GM18951 (cell line): ENCODE results near the gene TM4SF4.

Source experiments
- POLR2A ChIP-seq: IDR thresholded peaks from 4 replicates; pipeline ENCODE4 v1.6.1; 2011; ENCODE audit warnings: mild to moderate bottlenecking; ENCODE audit not compliant: insufficient read length, insufficient read depth; ENCODE audit errors: extremely low read depth
- in situ Hi-C: fragments of 300-500 bp; cut with MboI; formaldehyde crosslinking; loops from one replicate; pipeline ENCODE4 v1.12.0; 2022; ENCODE audit warnings: low sequenced_read_pairs, mixed read lengths, inconsistent platforms; ENCODE audit not compliant: unreplicated experiment

The TM4SF4 gene, protein sequence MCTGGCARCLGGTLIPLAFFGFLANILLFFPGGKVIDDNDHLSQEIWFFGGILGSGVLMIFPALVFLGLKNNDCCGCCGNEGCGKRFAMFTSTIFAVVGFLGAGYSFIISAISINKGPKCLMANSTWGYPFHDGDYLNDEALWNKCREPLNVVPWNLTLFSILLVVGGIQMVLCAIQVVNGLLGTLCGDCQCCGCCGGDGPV

DNA sequence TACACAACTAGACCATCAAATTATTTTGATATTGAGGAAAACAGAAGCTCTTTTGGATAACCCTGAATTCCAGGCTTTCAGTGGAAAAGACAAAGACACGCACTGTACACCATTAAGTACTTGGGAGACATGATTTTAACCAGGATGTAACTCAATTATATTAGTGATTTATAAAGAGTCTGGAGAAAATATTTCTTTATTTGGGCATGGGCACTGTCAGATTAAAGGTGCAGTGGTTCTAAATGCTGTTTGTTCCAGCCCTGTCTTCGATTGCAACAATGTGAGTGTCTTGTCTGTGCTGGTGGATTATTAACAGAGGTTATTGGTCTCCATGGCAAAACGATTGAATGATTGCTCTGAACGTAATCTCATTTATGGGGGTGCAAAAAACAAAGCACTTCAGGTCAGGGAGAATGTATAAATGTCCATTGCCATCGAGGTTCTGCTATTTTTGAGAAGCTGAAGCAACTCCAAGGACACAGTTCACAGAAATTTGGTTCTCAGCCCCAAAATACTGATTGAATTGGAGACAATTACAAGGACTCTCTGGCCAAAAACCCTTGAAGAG, at the start of gene TM4SF4:
TSS of gene TM4SF4 (plus strand) at position 448 of the 568 bp plus-strand sequence. CDS start 181 bp downstream, outside the sequence.
- no peak for TF ChIP-seq POLR2A
- in situ Hi-C loops = no loop called here

DNA sequence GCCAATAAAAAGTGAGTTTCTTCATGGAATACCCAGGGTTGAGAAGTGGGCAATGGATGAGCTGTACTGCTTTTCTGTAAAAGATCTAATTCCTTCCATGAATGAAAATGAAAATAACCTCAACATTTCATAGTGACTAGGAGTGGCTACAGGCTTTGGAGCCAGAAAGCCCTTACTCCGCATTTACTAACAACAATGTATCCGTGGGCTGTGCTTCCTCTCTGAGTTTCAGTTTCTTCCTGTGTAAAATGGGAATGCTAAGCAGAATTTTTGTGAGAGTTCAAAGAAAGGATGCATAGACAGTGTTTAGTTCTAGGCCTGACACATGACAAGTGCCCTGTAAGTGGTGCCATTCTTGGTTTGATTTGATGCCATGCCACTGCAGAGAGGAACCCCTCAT, 49.6 kb upstream of the TM4SF4 start:
- in situ Hi-C loops = no loop called here
- TF ChIP-seq POLR2A = no peak

DNA sequence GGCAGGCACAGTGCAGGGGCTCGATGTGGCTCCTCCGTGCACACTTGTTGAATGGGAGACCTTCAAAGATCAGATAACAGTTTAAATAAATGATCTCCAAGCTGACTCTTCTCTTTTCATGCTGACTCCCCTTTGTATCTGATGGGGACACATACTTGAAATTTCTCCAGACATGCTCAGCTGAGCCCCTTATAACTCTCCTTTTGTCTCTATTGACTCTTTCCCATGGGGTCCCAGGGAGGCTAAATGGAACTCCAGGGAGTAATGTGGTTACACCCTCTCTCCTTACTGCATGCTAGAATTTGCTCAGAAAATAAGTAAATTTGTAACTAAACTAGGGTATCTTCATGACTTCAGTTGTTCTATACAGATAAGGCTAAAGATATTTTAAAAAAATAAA, 48.2 kb upstream of the TM4SF4 start:
- in situ Hi-C loops = no loop called here
- no peak for TF ChIP-seq POLR2A

DNA sequence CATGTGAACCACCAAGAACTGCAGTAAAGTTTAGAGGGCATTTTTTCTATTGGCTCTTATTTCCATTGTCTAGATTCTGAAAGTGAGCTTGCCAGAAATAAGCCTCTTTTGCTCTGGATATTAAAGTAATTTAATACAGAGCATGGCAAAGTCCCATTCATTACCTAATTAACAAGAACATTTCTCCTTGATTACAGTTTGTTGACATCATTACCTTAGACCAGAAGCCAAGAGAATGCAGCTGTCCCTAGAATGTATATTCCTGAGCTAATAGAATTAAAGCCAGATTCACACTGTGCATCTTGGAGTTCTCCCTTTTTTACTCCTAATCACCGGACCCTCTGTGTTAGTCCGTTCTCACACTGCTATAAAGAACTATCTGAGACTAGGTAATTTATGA, 46.4 kb upstream of the TM4SF4 start:
- no peak for TF ChIP-seq POLR2A
- in situ Hi-C loops = no loop called here

DNA sequence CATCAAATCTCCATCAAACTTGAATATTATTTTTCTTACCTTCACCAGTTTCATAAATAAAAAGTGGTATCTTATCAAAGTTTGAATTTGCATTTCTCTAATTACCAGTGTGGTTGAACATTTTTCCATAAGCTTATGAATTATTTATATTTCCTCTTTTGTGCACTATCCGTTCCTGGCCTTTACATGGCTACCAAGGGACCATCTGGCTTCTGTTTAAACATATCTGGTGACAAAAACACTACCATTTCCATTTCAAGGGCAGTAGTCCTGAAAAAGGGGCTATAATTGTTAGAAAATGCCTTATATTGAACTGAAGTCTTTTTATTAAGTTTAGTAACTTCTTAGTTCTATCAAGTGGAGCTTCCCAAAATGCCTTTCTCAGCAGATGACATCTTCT, 44.3 kb upstream of the TM4SF4 start:
- TF ChIP-seq POLR2A = no peak
- in situ Hi-C loops = no loop called here

DNA sequence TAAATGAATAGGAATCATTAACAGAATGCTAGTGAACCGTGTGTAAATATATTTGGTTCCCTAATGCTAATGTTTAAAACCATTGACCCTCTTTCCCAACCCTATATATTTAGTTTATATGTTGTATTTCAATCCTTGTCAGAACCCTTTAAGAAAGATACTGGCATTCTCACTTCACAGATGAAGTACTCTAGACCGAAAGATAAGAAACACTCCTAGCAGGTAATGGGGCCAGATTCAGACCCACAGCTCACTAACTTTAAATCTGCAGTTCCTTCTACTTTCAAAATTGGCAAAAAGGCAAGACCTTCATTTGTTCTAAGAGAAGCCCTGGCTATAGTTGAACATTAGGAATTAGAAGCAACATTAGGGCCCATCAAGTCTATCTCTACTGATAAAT, 42.3 kb upstream of the TM4SF4 start:
- no peak for TF ChIP-seq POLR2A
- in situ Hi-C loops = no loop called here

DNA sequence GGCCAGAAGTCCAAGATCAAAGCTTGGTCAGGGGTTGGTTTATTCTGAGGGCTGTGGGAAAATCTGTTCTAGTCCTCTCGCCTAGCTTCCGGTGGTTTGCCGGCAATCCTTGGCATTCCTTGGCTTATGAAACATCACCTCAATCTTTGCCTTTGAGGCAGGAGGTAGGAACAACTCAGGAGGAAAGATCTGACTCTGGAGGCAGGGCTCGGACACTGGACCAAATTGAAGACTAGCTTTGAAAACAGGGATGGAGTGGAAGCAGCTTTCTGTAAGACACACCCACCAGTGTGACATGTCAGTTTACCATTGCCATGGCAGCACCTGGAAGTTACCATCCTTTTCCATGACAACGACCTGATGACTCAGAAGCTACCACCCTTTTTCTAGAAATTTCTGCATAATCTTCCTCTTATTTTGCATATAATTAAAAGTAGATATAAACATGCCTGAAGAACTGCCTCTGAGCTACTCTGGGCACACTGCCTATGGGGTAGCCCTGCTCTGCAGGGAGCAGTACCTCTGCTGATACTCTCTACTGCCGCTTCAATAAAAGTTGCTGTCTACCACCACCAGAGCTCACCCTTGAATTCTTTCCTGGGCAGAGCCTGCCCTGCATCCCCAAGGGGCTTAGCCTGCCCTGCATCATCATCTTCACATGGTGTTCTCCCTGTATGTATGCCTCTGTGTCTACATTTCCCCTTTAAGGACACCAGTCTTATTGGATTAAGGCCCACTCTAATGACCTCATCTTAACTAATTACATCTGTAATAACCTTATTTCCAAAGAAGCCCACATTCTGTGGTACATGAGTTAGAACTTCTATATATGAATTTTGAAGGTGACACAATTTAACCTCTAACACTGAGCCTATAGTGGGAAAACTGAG, 38.3 kb upstream of the TM4SF4 start:
- TF ChIP-seq POLR2A = no peak
- in situ Hi-C loops = no loop called here

DNA sequence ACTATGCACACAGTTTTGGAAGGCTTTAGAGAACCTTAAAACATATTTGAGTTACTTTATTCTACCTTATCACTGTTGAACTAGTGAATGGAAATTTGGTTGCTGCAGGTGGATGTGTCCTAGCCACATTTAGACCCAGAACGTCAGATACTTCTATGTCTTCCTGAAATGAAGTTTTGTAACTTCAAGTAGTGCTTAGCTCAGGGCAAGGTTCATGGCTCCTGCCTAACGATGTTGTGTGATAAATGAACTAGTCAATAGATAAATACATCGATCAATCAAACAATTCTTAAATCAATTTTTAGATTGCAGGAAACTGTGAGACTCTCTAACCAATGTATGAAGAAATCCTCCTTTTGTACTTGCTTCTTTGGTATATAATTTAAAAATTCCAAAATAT, 37.2 kb upstream of the TM4SF4 start:
- in situ Hi-C loops = no loop called here
- no peak for TF ChIP-seq POLR2A

DNA sequence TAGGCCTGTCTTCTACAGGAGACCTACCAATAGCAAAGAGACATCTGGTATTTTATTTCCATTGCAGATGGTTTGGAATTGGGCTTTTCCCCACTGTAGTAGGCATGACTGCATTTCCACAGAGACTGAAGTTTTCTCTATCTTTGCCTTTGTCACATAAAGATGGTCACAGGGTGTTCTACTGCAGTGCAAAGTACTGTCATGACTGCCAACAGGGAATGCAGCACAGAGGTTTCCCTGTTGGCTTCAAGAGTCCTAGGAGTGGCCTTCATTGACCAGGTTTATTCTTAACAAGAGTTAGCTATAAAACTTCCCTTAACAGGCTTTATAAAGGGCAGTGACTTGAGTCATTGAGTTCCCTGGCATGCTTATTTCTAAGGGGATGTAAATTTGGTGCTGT, 36.8 kb upstream of the TM4SF4 start:
- TF ChIP-seq POLR2A = no peak

DNA sequence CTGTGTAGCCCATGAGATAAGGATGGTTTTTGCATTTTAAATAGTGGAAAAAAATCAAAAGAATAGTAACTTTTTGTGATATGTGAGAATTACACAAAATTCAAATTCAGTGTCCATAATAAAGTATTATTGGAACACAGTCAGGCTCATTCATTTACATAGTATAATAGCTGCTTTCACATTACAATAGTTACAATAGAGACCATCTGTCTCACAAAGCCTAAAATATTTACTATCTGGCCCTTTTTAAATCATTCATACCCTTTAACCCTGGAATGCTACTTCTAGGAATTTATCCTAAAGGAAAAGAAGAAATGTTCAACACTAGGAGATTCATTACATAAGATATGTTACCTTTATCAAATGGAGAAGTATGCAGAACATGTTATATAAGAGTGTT, 35.5 kb upstream of the TM4SF4 start:
- in situ Hi-C loops = no loop called here
- TF ChIP-seq POLR2A = no peak

More for the DNA sequence above, 36.8 kb upstream of the TM4SF4 start:
- in situ Hi-C loops = no loop called here

DNA sequence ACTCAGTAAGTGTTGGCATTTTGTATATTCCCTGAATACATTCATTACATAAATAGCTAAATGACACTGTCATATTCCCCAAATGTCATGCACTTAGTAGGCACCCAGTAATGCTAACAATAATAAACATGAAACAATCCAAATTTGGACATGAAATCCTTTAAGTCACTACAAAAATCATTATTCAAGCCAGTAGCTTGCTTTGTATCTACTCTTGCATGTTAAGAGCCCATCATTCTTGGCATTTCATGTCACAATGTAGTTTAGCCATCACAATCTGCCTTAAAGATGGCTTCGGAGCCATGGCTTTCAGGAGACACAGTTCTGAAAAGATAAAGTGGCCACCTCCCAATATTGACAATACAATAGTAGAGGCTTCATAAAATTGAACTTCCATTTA, 32.9 kb upstream of the TM4SF4 start:
- no peak for TF ChIP-seq POLR2A
- in situ Hi-C loops = no loop called here

DNA sequence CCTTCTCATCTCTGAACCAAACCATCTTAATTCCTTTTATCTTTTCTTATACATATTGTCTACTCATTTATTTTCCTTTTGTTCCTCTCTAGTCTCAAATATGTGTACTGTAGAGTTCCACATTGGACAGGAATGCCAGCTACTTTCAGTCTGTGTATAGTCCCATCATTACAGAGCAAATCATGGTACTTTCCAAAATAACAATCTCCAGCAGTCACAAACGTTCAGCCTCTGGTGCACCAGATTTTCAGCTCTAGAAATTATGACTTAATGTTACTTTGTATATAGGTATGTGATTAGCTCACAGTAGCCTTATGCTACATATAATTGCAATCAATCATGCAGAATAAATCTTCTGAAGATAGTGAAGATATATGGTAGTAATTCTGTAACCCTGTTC, 32.5 kb upstream of the TM4SF4 start:
- TF ChIP-seq POLR2A = no peak
- in situ Hi-C loops = no loop called here

DNA sequence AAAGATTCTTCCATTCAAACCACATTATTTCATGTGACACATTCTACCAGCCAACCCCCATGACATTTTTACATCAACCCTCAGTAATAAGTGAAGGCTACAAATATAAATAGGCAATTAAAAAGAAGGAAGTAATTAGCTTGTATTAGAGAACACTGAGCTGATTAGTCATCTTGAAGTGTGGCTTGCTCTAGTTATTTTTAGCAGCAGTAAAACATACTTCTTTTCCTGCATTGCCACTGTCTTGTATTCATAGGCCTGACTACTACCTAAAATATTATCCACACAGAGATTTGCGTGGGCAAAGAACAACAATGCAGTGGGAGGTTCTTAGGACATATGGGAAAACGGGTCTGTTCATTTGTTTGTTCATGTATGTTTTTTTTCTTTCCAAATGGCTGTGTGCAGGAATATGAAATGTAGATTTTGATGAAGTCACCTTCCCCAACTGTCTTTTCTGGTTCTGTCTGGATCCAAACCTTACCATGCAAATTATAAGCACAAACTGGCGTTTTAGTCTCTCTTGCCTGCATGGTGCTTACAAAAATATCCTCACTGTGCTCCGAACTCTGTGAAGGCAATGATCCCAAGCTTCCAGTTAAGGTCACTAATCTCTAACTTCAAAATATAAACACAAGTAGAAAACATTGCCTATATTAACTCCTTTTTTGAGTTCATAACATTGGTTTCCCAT, 31.5 kb upstream of the TM4SF4 start:
- in situ Hi-C loops = no loop called here
- TF ChIP-seq POLR2A = no peak
